ENCODE results near the gene PNPLA6.

The PNPLA6 gene

DNA sequence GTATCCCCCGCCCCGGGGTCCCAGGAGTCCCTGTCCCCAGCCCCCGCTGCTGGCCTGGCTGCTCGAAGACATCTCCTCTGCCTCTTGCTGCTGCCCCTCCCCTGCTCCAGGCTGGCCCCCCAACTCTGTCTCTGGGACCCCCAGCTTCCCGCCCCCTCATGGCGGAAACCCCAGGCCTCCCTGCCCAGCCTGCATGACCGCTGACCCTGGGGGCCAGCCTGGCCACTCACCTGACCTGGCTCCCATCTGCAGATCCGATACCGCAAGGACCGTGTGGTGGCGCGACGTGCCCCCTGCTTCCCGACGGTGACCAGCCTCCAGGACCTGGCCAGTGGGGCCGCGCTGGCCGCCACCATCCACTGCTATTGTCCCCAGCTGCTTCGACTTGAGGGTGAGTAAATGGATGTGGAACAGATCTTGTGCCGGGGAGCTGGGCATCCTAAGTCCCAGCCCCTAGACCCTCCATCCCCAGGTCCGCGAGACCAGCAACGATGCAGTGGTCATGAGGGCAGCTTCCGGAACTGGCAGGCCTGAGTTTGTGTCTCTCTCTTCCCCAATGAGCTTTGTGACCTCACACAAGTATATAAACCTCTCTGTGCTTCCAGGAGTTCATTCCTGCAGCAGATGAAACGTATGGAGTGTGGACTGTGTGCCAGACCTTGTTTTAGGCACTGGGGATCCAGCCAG, 72.5 kb downstream of the PNPLA6 start:
- Histone ChIP-seq H3K27ac (ENCODE audit: insufficient read depth, low read length, poor library complexity, severe bottlenecking) (no peak overlapping the region), H3K4me3 (ENCODE audit: insufficient read depth, low read depth, low read length, poor library complexity, severe bottlenecking) (no peak overlapping the region), H3K27me3 (replicated peaks; ENCODE audit: control insufficient read depth, insufficient read depth, low read length, poor library complexity, severe bottlenecking) (no peaks in the 10 kb centered on the region), H3K36me3 (ENCODE audit: control insufficient read depth, insufficient read depth, low read length) (no peaks in the 10 kb centered on the region), H3K9me3 (ENCODE audit: control insufficient read depth, low read length) (no peaks in the 10 kb centered on the region), H3K4me1 (ENCODE audit: control insufficient read depth, insufficient read depth, low read length, poor library complexity, severe bottlenecking) (no peaks in the 10 kb centered on the region)
- no peak for DNase-seq

DNA sequence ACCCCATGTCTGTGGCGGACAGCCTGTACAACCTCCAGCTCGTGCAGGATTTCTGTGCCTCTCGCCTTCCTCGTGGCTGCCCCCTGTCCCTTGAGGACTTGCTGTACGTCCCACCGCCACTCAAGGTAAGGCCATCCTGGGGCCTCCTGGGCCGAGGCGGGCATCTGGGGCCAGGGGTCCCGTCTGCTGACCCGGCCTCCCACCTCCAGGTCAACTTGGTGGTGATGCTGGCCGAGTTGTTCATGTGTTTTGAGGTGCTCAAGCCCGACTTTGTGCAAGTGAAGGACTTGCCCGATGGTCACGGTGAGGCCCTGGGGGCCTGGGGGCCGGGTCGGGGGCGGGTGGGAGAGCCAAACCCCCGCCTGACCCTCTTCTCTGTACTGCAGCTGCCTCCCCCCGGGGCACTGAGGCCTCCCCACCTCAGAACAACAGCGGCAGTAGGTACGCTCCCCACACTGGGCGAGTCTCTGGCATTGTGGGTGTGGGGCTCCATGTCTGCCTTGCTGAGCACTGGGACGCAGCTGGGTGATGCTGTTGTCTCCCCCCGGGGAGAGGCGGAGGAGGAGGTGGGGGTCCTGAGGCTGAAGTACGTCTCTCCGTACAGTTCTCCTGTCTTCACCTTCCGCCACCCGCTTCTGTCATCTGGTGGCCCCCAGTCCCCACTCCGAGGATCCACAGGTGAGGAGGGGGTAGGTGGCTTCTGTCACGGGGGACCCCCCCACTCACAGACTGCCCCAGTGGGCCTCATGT, 75.1 kb downstream of the PNPLA6 start:
- H3K27me3 ChIP-seq (replicated peaks; ENCODE audit: control insufficient read depth, insufficient read depth, low read length, poor library complexity, severe bottlenecking) = no peaks in the 10 kb centered on the region
- no peak overlapping the region for H3K27ac ChIP-seq (ENCODE audit: insufficient read depth, low read length, poor library complexity, severe bottlenecking)
- no peaks in the 10 kb centered on the region for H3K36me3 ChIP-seq (ENCODE audit: control insufficient read depth, insufficient read depth, low read length)
- no peak for DNase-seq
- H3K9me3 ChIP-seq (ENCODE audit: control insufficient read depth, low read length) = no peaks in the 10 kb centered on the region
- H3K4me1 ChIP-seq (ENCODE audit: control insufficient read depth, insufficient read depth, low read length, poor library complexity, severe bottlenecking) = no peaks in the 10 kb centered on the region
- H3K4me3 ChIP-seq (ENCODE audit: insufficient read depth, low read depth, low read length, poor library complexity, severe bottlenecking) = no peak overlapping the region

Measured in effector memory CD4-positive, alpha-beta T cell (primary cell).